ENCODE measurements around the gene PUS7.
"Not testable (repeated sequence)": the region's sequence is repeated elsewhere in the genome, so short reads cannot be mapped to it uniquely, and the experiment has no call there.

The PUS7 gene, protein sequence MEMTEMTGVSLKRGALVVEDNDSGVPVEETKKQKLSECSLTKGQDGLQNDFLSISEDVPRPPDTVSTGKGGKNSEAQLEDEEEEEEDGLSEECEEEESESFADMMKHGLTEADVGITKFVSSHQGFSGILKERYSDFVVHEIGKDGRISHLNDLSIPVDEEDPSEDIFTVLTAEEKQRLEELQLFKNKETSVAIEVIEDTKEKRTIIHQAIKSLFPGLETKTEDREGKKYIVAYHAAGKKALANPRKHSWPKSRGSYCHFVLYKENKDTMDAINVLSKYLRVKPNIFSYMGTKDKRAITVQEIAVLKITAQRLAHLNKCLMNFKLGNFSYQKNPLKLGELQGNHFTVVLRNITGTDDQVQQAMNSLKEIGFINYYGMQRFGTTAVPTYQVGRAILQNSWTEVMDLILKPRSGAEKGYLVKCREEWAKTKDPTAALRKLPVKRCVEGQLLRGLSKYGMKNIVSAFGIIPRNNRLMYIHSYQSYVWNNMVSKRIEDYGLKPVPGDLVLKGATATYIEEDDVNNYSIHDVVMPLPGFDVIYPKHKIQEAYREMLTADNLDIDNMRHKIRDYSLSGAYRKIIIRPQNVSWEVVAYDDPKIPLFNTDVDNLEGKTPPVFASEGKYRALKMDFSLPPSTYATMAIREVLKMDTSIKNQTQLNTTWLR

DNA sequence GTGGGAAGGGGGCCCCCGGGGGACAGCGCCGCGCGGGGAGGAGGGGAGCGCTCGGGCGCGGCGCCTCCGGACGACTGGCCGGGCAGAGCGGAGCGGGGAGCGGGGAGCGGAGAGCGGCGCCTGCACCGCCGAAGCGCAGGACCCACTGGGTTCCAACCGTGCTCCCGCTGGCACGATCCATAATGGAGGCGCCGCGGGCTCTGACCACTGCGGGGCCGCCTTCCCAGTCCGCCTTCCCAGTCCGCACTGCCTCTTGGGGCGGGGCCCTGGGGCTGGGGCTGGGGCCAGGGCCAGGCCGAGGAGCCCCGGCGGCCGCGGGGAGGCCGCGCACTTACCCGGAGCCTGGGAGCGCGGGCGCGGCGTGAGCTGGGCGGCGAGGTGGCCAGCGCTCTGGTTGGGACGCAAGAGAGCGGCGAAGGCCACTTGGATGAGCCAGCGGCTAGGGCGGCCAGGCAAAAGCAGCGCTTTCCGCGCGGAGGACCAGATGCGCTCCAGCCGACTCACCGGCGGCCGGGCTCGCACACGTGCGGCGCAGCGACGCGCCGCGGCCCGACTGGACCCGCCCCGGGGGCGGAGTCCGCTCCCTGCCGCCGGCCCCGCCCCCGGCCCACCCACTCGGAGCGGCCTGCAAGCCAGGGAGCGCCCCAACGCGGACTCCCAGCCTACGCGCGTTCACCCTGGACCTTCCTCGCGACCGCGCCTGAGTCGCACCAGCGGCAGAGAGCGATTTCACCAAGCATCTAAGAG, at the start of gene PUS7:
PUS7 (minus strand) TSS at position 555 of the 747 bp plus-strand sequence. CDS start 13,759 bp downstream, outside the sequence.
- DNase-seq = peak; percentile 85 to 97

GRCh38 chr7:105567821-105568220, 45.8 kb upstream of the PUS7 start:
- DNase-seq = no peak

DNA sequence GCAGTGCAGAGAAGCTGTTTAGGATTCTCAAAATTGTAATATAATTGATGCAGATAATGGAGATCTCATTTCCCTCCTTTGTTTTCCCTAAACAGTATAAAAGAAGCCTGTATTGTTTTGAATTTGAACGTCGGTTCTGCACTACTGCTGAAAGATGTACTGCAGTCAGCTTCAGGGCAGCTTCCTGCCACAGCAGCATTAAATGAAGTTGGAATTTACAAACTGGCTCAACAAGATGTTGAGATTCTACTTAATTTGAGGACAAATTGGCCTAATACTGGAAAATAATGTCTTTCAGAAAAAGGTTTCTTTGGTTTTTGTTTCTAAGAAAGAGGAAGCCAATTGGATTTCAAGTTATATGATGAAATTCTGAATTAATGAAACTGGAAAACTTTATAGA, 45.0 kb upstream of the PUS7 start:
- no peak for DNase-seq

DNA sequence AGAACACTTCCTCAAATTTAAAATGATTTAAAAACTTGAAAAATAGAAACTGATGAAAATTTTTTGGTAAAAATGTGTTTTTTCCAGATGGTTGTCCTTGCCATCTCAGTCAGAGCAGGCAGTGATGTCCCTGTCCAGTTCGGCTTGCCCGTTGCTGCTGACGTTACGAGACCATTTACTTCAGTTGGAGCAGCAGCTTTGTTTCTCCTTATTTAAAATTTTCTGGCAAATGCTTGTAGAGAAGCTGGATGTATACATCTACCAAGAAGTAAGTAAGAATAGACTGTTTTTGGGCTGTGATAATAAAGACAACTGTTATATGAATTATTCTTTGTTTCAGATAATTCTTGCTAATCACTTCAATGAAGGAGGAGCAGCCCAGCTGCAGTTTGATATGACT, 43.1 kb upstream of the PUS7 start:
- DNase-seq = no peak

GRCh38 chr7:105559926-105560325, 37.9 kb upstream of the PUS7 start:
- no peak for DNase-seq

DNA sequence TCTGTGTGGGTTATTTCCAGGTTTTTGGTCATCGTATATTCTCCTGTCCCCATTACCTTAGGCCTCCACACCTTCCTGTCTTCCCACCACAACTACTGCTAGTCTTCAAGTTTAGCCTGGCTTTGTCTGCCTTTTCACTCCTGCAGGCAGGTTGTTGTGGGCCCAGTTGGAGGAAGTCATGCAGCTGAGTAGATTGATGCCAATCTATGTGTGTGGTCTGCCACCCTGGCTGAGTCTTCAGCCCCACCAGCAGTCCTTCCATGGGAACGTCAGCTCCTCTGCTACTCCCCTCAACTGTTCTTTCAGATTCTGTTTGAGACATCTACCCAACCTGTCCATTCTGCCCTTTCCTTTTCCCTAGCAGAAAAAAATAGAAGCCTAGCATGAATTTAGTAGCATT, 16.3 kb upstream of the PUS7 start:
- no peak for DNase-seq

GRCh38 chr7:105532709-105533460, 10.8 kb upstream of the PUS7 start:
- no peak for DNase-seq

DNA sequence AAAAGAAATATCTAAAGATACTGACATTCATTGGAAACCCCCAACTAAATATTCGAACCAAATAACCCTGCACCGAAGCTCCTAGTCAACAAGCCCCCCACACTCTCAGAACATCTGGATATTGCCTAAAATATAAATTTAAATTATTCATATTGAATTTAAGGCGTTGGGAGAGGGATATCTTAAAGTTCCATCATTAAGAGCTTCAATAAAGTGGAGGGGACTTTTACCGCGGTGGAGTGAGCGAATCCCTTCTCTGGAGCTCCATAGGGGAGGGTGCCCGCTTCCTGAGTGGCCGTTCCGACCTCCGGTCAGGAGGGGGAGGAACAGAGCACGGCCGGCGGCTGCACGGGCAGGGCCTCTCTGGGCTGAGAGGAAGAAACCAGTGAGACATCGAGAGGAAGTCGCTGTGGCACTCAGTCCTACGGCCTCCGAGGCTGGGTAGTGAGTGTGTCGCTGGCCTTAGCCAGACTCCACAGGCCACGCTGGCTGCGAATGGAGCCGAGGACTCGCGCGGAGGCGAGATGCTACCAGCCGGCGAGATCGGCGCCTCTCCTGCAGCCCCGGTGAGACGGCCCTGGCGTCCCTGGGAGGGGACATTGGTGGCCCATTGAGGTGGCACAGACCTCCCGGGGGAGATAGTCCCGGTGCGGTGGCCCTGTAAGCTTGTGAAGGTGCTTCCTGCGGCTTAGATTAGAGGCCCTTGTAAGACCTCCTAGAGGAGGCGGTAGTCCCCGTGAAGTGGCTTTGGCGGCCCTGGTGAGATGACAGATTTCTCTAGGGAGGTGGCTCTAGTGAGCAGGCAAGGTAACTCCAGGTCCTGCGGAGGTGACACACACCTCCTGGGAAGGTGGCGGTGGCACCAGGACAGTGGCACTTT, 10.0 kb upstream of the PUS7 start, which contains the start of gene RINT1:
RINT1 (plus strand) TSS at position 410 of the 880 bp plus-strand sequence; CDS start at position 525, 115 bp downstream.
- peak; percentile 89 to 96 for DNase-seq

- DNase-seq = no peak
Observed at GRCh38 chr7:105530546-105530945, 8.5 kb upstream of the PUS7 start.

- DNase-seq = no peak
Observed at GRCh38 chr7:105530126-105530525, 8.1 kb upstream of the PUS7 start.

DNA sequence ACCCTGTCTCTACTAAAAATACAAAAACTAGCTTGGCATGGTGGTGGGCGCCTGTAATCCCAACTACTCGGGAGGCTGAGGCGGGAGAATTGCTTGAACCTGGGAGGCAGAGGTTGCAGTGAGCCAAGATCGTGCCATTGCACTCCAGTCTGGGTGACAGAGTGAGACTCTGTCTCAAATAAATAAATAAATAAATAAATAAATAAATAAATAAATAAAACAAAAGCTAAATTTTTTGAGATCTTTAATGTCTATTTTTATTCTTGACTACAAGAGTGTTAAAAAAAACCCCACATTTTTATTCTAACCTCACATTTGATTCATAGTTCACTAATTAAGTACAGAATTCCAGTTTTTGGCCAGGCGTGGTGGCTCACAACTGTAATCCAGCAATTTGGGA, 5.7 kb upstream of the PUS7 start:
- not testable (repeated sequence) for DNase-seq

DNA sequence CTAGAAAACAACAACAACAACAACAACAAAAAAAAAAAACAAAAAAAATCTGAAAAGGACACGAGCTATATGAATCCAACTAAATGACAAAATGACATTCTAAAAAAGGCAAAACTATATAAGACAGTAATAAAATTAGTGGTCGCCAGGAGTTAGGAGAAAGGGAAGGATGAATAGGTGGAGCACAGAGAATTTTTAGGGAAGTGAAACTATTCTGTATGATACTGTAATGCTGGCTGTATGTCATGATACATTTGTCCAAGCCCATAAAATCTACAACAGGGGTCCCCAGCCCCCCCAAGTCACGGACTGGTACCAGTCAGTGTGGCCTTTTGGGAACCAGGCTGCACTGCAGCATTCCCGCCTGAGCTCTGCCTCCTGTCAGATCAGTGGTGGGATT, 2.8 kb upstream of the PUS7 start:
- no peak for DNase-seq

GRCh38 chr7:105524423-105524822, 2.4 kb upstream of the PUS7 start:
- not testable (repeated sequence) for DNase-seq

- peak; percentile 88 to 94 for DNase-seq
Observed at GRCh38 chr7:105521027-105521716, 899 bp downstream of the PUS7 start.

DNA sequence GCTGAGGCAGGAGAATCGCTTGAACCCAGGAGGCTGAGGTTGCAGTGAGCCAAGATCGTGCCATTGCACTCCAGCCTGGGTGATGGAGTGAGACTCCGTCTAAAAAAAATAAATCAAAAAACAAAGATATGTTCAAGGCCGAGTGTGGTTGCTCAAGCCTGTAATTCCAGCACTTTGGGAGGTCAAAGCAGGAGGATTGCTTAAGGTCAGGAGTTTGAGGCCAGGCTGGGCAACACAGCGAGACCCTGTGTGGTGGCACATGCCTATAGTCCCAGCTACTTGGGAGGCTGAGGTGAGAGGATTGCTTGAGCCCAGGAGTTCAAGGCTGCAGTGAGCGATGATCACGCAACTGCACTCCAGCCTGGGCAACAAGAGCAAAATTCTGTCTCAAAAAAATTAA, 1.5 kb downstream of the PUS7 start:
- not testable (repeated sequence) for DNase-seq

DNA sequence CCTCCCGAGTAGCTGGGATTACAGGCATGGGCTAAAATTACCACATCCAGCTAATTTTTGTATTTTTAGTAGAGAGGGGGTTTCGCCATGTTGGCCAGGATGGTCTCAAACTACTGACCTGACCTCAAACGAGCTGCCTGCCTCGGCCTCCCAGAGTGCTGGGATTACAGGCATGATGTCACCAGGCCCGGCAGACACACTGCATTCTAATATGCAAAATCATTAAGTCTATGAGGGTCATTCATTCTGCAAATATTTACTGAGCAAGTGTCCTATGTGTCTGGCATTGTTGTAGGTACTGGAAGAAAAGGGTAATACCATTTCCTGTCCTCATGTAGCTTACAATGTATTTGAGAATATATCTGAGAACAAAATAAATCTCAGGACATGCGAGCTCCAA, 2.7 kb downstream of the PUS7 start:
- peak in 1 of 2 experiments; percentile 19 for DNase-seq

- not testable (repeated sequence) for DNase-seq
Observed at GRCh38 chr7:105515610-105516009, 6.5 kb downstream of the PUS7 start.

DNA sequence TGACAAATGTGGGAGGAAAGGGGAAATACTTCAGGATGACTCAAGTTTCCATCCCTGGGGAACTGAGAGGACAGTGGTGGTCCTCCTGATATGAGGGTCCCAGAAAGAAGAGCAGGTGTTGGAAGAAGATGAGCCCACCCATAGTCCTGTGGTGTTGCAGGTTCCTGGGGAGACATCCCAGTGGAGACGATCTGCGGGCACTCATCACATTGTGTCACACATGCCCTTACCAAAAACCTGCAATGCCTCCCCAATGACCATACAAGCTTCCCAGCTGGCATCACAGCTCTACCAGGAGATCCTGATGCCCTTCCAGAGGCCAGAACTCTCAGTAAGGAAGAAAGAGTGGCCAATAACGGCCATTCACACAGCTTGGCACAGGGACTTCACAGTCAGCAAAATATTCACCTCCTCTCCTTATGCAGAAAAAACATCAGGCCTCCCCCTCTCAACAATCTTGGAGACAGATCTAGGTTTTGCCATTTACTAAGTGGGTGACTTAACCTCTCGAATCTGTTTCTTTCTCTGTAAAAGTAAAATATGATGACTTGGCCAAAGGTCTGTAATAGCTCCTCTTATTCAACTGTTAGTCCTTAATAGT, 9.0 kb downstream of the PUS7 start:
- DNase-seq = no peak

DNA sequence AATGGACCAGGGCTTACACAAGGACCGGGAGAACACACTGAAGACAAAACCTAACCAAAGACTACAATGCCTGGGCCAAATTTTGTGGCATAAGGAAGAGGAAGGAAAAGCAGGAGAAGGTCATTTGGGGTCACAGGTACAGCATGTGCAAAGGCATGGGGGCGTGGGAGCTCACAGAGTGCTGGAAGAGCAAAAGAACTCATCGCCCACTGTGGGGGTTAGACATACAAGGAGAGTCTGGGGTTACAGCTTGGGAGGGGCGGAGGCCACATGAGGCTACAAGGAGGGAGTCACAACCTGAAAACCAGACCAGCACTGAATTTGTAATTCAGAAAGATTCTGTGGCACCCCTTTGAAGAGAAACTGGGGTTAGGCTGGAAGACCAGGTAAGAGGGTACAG, 9.7 kb downstream of the PUS7 start:
- DNase-seq = no peak

- no peak for DNase-seq
Observed at GRCh38 chr7:105502173-105502572, 19.9 kb downstream of the PUS7 start.

- peak; percentile 89 to 90 for DNase-seq
Observed at GRCh38 chr7:105497016-105497415, 25.1 kb downstream of the PUS7 start.
